Endothelial cell of umbilical vein (primary cell): ENCODE data around the gene SERPINA6. TPM values are rescaled to one million over a fixed set of nuclear protein-coding genes. Genes with fewer than 3 reads are reported as not detected.

Source experiments
- BruUV-seq: library from RNA; stranded (reverse); fragments of 400-500 nt; replicated peaks from 2 replicates; lab custom pipeline; 2021; lab: Mats Ljungman, UMichigan
- CTCF ChIA-PET: fragments of 300-600, 350-600 bp; sonication (Branson Sonifier 250); formaldehyde crosslinking; loops from one replicate; lab custom pipeline; 2021; ENCODE audit warnings: antibody characterized with exemption, inconsistent platforms; lab: Charles Lee
- POLR2A ChIA-PET: fragments of 300-600, 350-600 bp; sonication (Branson Sonifier 250); formaldehyde crosslinking; loops from one replicate; lab custom pipeline; 2021; ENCODE audit warnings: antibody characterized with exemption, inconsistent platforms; lab: Charles Lee
- DNase-seq: peaks from one replicate; pipeline ENCODE4 v3.0.0-alpha.2; 2011; ENCODE audit warnings: low read depth, low spot score
- FAIRE-seq: peaks from 2 replicates; lab custom pipeline; 2011; peaks lifted over from hg19 to GRCh38; lab: Jason Lieb, UNC
- H2AFZ ChIP-seq: 2 replicates; pipeline ENCODE4 v1.6.0; 2012; ENCODE audit warnings: low read depth, low read length, control low read depth, inconsistent platforms
- H3K27ac ChIP-seq: 2 replicates; pipeline ENCODE4 v1.5.1; 2011; ENCODE audit warnings: low read depth, mild to moderate bottlenecking, control low read depth, low read length, moderate library complexity; ENCODE audit not compliant: insufficient read depth
- H3K27me3 ChIP-seq, 2 experiments: 2 replicates each; pipeline versions ENCODE4 v1.6.0 to v1.6.1; 2011; ENCODE audit warnings: low read length in 2 of 2, mixed read lengths in 1 of 2; ENCODE audit not compliant: control insufficient read depth in 2 of 2, insufficient read depth in 2 of 2
- H3K36me3 ChIP-seq, 2 experiments: 2 replicates in 1 of 2; 3 replicates in 1 of 2; pipeline ENCODE4 v1.5.1; 2011; ENCODE audit warnings: low read length in 2 of 2, mild to moderate bottlenecking in 1 of 2, moderate library complexity in 1 of 2; ENCODE audit not compliant: control insufficient read depth in 2 of 2, insufficient read depth in 2 of 2; ENCODE audit errors: extremely low read depth in 1 of 2
- H3K4me1 ChIP-seq: 3 replicates; pipeline ENCODE4 v1.5.1; 2011; ENCODE audit warnings: mild to moderate bottlenecking, low read length; ENCODE audit not compliant: control insufficient read depth, insufficient read depth; ENCODE audit errors: extremely low read depth
- H3K4me2 ChIP-seq: 2 replicates; pipeline ENCODE4 v1.6.1; 2011; ENCODE audit warnings: low read length, control low read depth, mixed read lengths; ENCODE audit not compliant: insufficient read depth
- H3K4me3 ChIP-seq, 3 experiments: fragments of 200-600 bp in 1 of 3; sonication (generic), shearing (Covaris generic) in 1 of 3; replicated peaks in 1 of 3; 2 replicates each; pipeline ENCODE4 v1.5.1; 2011 to 2016; ENCODE audit warnings: control low read depth in 3 of 3, low read length in 3 of 3, mild to moderate bottlenecking in 2 of 3, inconsistent platforms in 1 of 3, low read depth in 1 of 3, moderate library complexity in 1 of 3; ENCODE audit not compliant: insufficient read depth in 1 of 3
- H3K79me2 ChIP-seq: 2 replicates; pipeline ENCODE4 v1.6.0; 2012; ENCODE audit warnings: low read length, inconsistent platforms; ENCODE audit not compliant: control insufficient read depth, insufficient read depth
- H3K9ac ChIP-seq: replicated peaks from 2 replicates; pipeline ENCODE3; 2011; ENCODE audit warnings: low read length, control low read depth; ENCODE audit not compliant: insufficient read depth; ENCODE audit errors: extremely low read depth
- H3K9me1 ChIP-seq: replicated peaks from 3 replicates; pipeline ENCODE4 v1.6.0; 2011; ENCODE audit warnings: mild to moderate bottlenecking, low read length; ENCODE audit not compliant: control insufficient read depth, insufficient read depth; ENCODE audit errors: extremely low read depth
- H3K9me3 ChIP-seq: replicated peaks from 2 replicates; pipeline ENCODE4 v1.5.1; 2012; ENCODE audit warnings: low read length, inconsistent platforms; ENCODE audit not compliant: control insufficient read depth, insufficient read depth
- H4K20me1 ChIP-seq: replicated peaks from 2 replicates; pipeline ENCODE3; 2011; ENCODE audit warnings: mild to moderate bottlenecking, low read length; ENCODE audit not compliant: control insufficient read depth, insufficient read depth; ENCODE audit errors: extremely low read depth
- CTCF ChIP-seq, 2 donors: IDR thresholded peaks; 1 replicate in 1 of 2; 2 replicates in 1 of 2; pipeline ENCODE4 v1.5.1; 2011; ENCODE audit warnings: low read length in 2 of 2, mild to moderate bottlenecking in 2 of 2, moderate library complexity in 2 of 2, control low read depth in 1 of 2, inconsistent platforms in 1 of 2, low read depth in 1 of 2; ENCODE audit not compliant: insufficient read depth in 1 of 2; ENCODE audit errors: extremely low read depth in 1 of 2
- EZH2 ChIP-seq: IDR thresholded peaks from 2 replicates; pipeline ENCODE4 v1.6.1; 2012; ENCODE audit warnings: borderline replicate concordance, low read depth, mild to moderate bottlenecking, moderate library complexity, low read length, inconsistent platforms; ENCODE audit not compliant: severe bottlenecking
- FOS ChIP-seq: IDR thresholded peaks from 2 replicates; pipeline ENCODE4 v1.6.1; 2011; ENCODE audit warnings: mild to moderate bottlenecking, low read length, moderate library complexity, borderline replicate concordance; ENCODE audit not compliant: insufficient read depth
- GATA2 ChIP-seq: IDR thresholded peaks from 2 replicates; pipeline ENCODE4 v1.7.0; 2011; ENCODE audit warnings: low read depth, mild to moderate bottlenecking, moderate library complexity, mixed read lengths, low read length; ENCODE audit not compliant: insufficient read length, insufficient read depth
- JUN ChIP-seq: IDR thresholded peaks from 2 replicates; pipeline ENCODE4 v1.6.1; 2011; ENCODE audit warnings: borderline replicate concordance, low read depth; ENCODE audit not compliant: insufficient read length, insufficient read depth
- MYC ChIP-seq: IDR thresholded peaks from one replicate; pipeline ENCODE4 v1.6.1; 2011; ENCODE audit warnings: mild to moderate bottlenecking, low read depth, low read length
- POLR2A ChIP-seq: IDR thresholded peaks from 2 replicates; pipeline ENCODE4 v1.6.1; 2012; ENCODE audit warnings: low read depth, mild to moderate bottlenecking, control low read depth, low read length
- POLR2AphosphoS5 ChIP-seq: IDR thresholded peaks from 2 replicates; pipeline ENCODE4 v1.6.1; 2012; ENCODE audit warnings: low read depth, mild to moderate bottlenecking, control low read depth, low read length, moderate library complexity; ENCODE audit not compliant: insufficient read depth
- dilution Hi-C: fragments of 300-500 bp; cut with MboI; formaldehyde crosslinking; loops from one replicate; pipeline ENCODE4 v1.15.0; 2019; ENCODE audit warnings: low sequenced_read_pairs; ENCODE audit not compliant: extremely low pct_ligation_motif_present
- intact Hi-C: fragments of 100-400 bp; cut with micrococcal nuclease; formaldehyde crosslinking; loops from one replicate; pipeline ENCODE4 v1.10.0; 2022
- polyA plus RNA-seq, 4 experiments: library from polyadenylated mRNA; depleted of rRNA in 3 of 4; stranded (reverse) in 3 of 4; unstranded in 1 of 4; fragments of >200 nt; gene quantifications; 2 replicates each; pipeline versions ENCODE4 v1.2.1 to v1.2.3, GENCODE V29; 2011 to 2012; ENCODE audit warnings: missing spikeins in 1 of 4
- total RNA-seq: library from RNA; stranded (reverse); gene quantifications from 2 replicates; pipeline ENCODE4 v1.2.3, GENCODE V29; 2021
- TF ChIP-seq, protein P1 (sequence below): IDR thresholded peaks from 2 replicates; pipeline ENCODE4 v1.6.1; 2011; ENCODE audit not compliant: insufficient read depth, insufficient read length

Gene SERPINA6
- total and polyA plus RNA-seq, 2 donors (not counting 3 experiments of a cell fraction or from before 2014, with no cell fraction given), result not detected

GRCh38 chr14:94356379-94357056, 33.4 kb upstream of the SERPINA6 start:
- no peak for DNase-seq
- Histone ChIP-seq H3K4me1 (no peaks in the 10 kb centered on the region), H3K36me3 (no peaks in the 10 kb centered on the region), H3K79me2 (no peaks in the 10 kb centered on the region), H3K27me3 (no peaks in the 10 kb centered on the region), H3K27ac (no peak overlapping the region), H3K9me1 (no peaks in the 10 kb centered on the region), H4K20me1 (no peaks in the 10 kb centered on the region), H3K4me2 (no peak overlapping the region), H2AFZ (no peak overlapping the region), H3K9ac (no peak overlapping the region), H3K4me3 (no peak overlapping the region), H3K9me3 (no peaks in the 10 kb centered on the region)
- POLR2A ChIA-PET, result no interaction called here
- TF ChIP-seq MYC (no peak), FOS (no peak), POLR2A (no peak), CTCF (IDR thresholded peaks at IDR 0.05; ENCODE audit: extremely low read depth in 1 of 2, insufficient read depth in 1 of 2, low read depth in 1 of 2, low read length in 2 of 2) (no peak), POLR2AphosphoS5 (no peak), JUN (no peak), GATA2 (no peak), EZH2 (no peak)
- TF ChIP-seq, protein P1, sequence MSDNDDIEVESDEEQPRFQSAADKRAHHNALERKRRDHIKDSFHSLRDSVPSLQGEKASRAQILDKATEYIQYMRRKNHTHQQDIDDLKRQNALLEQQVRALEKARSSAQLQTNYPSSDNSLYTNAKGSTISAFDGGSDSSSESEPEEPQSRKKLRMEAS, result no peak
- intact Hi-C loops (no loop called here), dilution Hi-C loops (no loop called here)
- CTCF ChIA-PET, result no interaction called here
- FAIRE-seq, result no peak
- no TSS peak for BruUV-seq
